ENCODE data around the gene BID. TPM values are rescaled to one million over a fixed set of nuclear protein-coding genes. Genes with fewer than 3 reads are reported as not detected.

BID gene
- total RNA-seq, 4 donors from 2014 or later: 4.6 to 18.3 (median 14.9) TPM

- intact Hi-C loops (cut with DNase I): loop anchor here (5.0 kb wide), 1 partner anchor 333 kb away; the partner anchor contains the start of gene PEX26
- TF ChIP-seq, protein P1, sequence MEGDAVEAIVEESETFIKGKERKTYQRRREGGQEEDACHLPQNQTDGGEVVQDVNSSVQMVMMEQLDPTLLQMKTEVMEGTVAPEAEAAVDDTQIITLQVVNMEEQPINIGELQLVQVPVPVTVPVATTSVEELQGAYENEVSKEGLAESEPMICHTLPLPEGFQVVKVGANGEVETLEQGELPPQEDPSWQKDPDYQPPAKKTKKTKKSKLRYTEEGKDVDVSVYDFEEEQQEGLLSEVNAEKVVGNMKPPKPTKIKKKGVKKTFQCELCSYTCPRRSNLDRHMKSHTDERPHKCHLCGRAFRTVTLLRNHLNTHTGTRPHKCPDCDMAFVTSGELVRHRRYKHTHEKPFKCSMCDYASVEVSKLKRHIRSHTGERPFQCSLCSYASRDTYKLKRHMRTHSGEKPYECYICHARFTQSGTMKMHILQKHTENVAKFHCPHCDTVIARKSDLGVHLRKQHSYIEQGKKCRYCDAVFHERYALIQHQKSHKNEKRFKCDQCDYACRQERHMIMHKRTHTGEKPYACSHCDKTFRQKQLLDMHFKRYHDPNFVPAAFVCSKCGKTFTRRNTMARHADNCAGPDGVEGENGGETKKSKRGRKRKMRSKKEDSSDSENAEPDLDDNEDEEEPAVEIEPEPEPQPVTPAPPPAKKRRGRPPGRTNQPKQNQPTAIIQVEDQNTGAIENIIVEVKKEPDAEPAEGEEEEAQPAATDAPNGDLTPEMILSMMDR (IDR thresholded peaks at IDR 0.05): no peak
- no peak for TF ChIP-seq POLR2A (IDR thresholded peaks at IDR 0.05)
- H3K9me3 ChIP-seq: no peaks in the 10 kb centered on the region
- no peak overlapping the region for H3K4me3 ChIP-seq (replicated peaks in 1 of 3)
- H3K27ac ChIP-seq: no peak overlapping the region
- 65 to 70% methylated on average over 7 of the region's 7 CpGs for whole genome bisulfite sequencing, 2 donors
- H3K36me3 ChIP-seq: no peaks in the 10 kb centered on the region
- no peak for DNase-seq
- H3K27me3 ChIP-seq: no peaks in the 10 kb centered on the region
- H3K4me1 ChIP-seq: no peaks in the 10 kb centered on the region
Measured at GRCh38 chr22:17744430-17744829, 29.8 kb downstream of the BID start.

GRCh38 chr22:17743661-17744411, 30.4 kb downstream of the BID start:
- Histone ChIP-seq H3K4me3 (replicated peaks in 1 of 3) (no peak overlapping the region), H3K27me3 (no peaks in the 10 kb centered on the region), H3K9me3 (no peaks in the 10 kb centered on the region), H3K4me1 (no peaks in the 10 kb centered on the region), H3K27ac (no peak overlapping the region), H3K36me3 (no peaks in the 10 kb centered on the region)
- no peak for DNase-seq
- TF ChIP-seq, protein P1 (IDR thresholded peaks at IDR 0.05): no peak
- TF ChIP-seq POLR2A (IDR thresholded peaks at IDR 0.05): no peak
- WGBS, 2 donors: 68 to 71% methylated on average over 13 to 25 of the region's 25 CpGs
- intact Hi-C loops (cut with DNase I): loop anchor here (5.0 kb wide), 1 partner anchor 333 kb away; the partner anchor contains the start of gene PEX26

DNA sequence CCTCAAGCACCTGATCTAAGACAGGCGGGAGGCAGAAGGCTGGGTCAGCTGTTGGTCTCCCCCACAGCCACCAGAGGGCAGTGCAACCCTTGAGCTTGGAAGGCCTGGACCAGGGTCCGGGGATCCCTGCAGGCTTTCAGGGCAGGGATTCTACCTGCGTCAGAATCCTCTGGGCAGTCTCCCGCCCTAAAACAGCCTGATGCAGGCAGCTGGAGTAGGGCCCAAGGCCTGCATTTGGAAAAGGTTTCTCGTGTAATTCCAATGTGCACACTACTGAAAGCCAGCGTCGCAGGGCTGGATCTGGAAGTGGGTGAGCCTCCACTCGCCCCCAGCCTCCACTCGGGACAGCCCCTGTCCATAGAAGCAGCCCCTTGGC, 31.8 kb downstream of the BID start:
- Histone ChIP-seq H3K27me3 (no peaks in the 10 kb centered on the region), H3K36me3 (no peaks in the 10 kb centered on the region), H3K9me3 (no peaks in the 10 kb centered on the region), H3K27ac (no peak overlapping the region), H3K4me1 (no peaks in the 10 kb centered on the region), H3K4me3 (replicated peaks in 1 of 3) (no peak overlapping the region)
- 60% methylated on average over 3 to 5 of the region's 9 CpGs for WGBS, 2 donors
- TF ChIP-seq, protein P1 (IDR thresholded peaks at IDR 0.05): peak; percentile 44 to 86 (median 63)
- TF ChIP-seq POLR2A (IDR thresholded peaks at IDR 0.05): no peak
- DNase-seq: peak; percentile 54 to 68
- intact Hi-C loops (cut with DNase I): loop anchor here (5.0 kb wide), 1 partner anchor 335 kb away; the partner anchor contains the start of gene PEX26

- Histone ChIP-seq H3K27me3 (no peaks in the 10 kb centered on the region), H3K4me1 (no peaks in the 10 kb centered on the region), H3K27ac (no peak overlapping the region), H3K36me3 (no peaks in the 10 kb centered on the region), H3K4me3 (replicated peaks in 1 of 3) (no peak overlapping the region), H3K9me3 (no peaks in the 10 kb centered on the region)
- intact Hi-C loops (cut with DNase I): loop anchor here (5.0 kb wide), 1 partner anchor 335 kb away; the partner anchor contains the start of gene PEX26
- 61 to 68% methylated on average over 16 to 17 of the region's 18 CpGs for WGBS, 2 donors
- no peak for DNase-seq
- TF ChIP-seq POLR2A (IDR thresholded peaks at IDR 0.05): no peak
- TF ChIP-seq, protein P1 (IDR thresholded peaks at IDR 0.05): no peak
Measured at GRCh38 chr22:17741866-17742526, 32.3 kb downstream of the BID start.
